Kidney (tissue), 14 donors: Measurements from ENCODE around the gene RNF20. TPM values are rescaled to one million over a fixed set of nuclear protein-coding genes. Genes with fewer than 3 reads are reported as not detected.

Experiments
- DNase-seq, 5 donors: peaks; one replicate each; pipeline ENCODE4 v3.0.0-alpha.2; 2013 to 2020
- FAIRE-seq: peaks from 2 replicates; lab custom pipeline; 2012; peaks lifted over from hg19 to GRCh38; lab: Jason Lieb, UNC
- H3K27ac ChIP-seq, 2 donors: one replicate each; pipeline ENCODE4 v1.7.0; 2013; ENCODE audit warnings: low read depth in 2 of 2, low read length in 2 of 2, inconsistent platforms in 1 of 2
- H3K27me3 ChIP-seq: one replicate; pipeline ENCODE4 v1.7.1; 2013; ENCODE audit warnings: low read length, inconsistent platforms; ENCODE audit not compliant: control insufficient read depth, insufficient read depth
- H3K36me3 ChIP-seq, 3 donors: one replicate each; pipeline versions ENCODE4 v1.7.0 to v1.7.1; 2013; ENCODE audit warnings: low read length in 3 of 3, control low read depth in 1 of 3, inconsistent platforms in 1 of 3; ENCODE audit not compliant: insufficient read depth in 3 of 3, control insufficient read depth in 2 of 3
- H3K4me1 ChIP-seq, 3 donors: one replicate each; pipeline versions ENCODE4 v1.7.0 to v1.7.1; 2013; ENCODE audit warnings: low read length in 3 of 3, inconsistent platforms in 1 of 3, low read depth in 1 of 3; ENCODE audit not compliant: control insufficient read depth in 2 of 3, insufficient read depth in 2 of 3
- H3K4me3 ChIP-seq, 3 donors: one replicate each; pipeline versions ENCODE4 v1.7.0 to v1.8.1; 2013; ENCODE audit warnings: low read length in 3 of 3, control low read depth in 1 of 3, inconsistent platforms in 1 of 3
- H3K9ac ChIP-seq, 3 donors: one replicate each; pipeline versions ENCODE4 v1.7.0 to v1.7.1; 2013; ENCODE audit warnings: low read length in 3 of 3, control low read depth in 1 of 3, inconsistent platforms in 1 of 3
- H3K9me3 ChIP-seq, 3 donors: one replicate each; pipeline versions ENCODE4 v1.7.0 to v1.7.1; 2013; ENCODE audit warnings: low read length in 3 of 3, control low read depth in 1 of 3, inconsistent platforms in 1 of 3; ENCODE audit not compliant: control insufficient read depth in 2 of 3, insufficient read depth in 1 of 3
- intact Hi-C: fragments of 100-400 bp; cut with DNase I; formaldehyde crosslinking; loops from one replicate; pipeline ENCODE4 v1.11.1; 2022
- polyA plus RNA-seq: library from polyadenylated mRNA; stranded (reverse); fragments of 350-450 nt; fragmentation: Illumina TruSeq; extraction: RNeasy Lipid Tissue Mini Kit (QIAGEN cat#74804); gene quantifications from one replicate; pipeline ENCODE4 v1.2.3, GENCODE V29; 2014; ENCODE audit warnings: low read depth, low replicate concordance; ENCODE audit not compliant: insufficient read depth
- total RNA-seq: library from RNA; stranded (reverse); fragmentation: NEBNext Ultra II Directional; extraction: Animal tissue kit (Norgen Biotek cat#: 25700); gene quantifications from one replicate; pipeline ENCODE4 v1.2.1, GENCODE V29; 2021
- TF ChIP-seq, protein P1 (sequence below): IDR thresholded peaks from 3 replicates; pipeline ENCODE4 v1.5.1; 2012; ENCODE audit warnings: mild to moderate bottlenecking, moderate library complexity, borderline replicate concordance; ENCODE audit not compliant: insufficient read depth; ENCODE audit errors: extremely low read depth
- donor health status: control.
- donor health status: control.
- donor health status: control.
- donor health status: control.
- donor health status: control.
- donor health status: DM: yes; HTN: yes; CAD: no.
- donor health status: Normal renal cell carcinoma (clear cell type).

RNF20 gene
- total and polyA plus RNA-seq, 2 donors from 2014 or later, result 15.8 to 43.2 TPM

- H3K9ac ChIP-seq, result no peak overlapping the region
- intact Hi-C loops, result no loop called here
- H3K4me1 ChIP-seq, result no peaks in the 10 kb centered on the region
- FAIRE-seq (no peak), DNase-seq (no peak)
- H3K4me3 ChIP-seq, result no peak overlapping the region
- no peaks in the 10 kb centered on the region for H3K27me3 ChIP-seq
- no peaks in the 10 kb centered on the region for H3K9me3 ChIP-seq
- TF ChIP-seq, protein P1, sequence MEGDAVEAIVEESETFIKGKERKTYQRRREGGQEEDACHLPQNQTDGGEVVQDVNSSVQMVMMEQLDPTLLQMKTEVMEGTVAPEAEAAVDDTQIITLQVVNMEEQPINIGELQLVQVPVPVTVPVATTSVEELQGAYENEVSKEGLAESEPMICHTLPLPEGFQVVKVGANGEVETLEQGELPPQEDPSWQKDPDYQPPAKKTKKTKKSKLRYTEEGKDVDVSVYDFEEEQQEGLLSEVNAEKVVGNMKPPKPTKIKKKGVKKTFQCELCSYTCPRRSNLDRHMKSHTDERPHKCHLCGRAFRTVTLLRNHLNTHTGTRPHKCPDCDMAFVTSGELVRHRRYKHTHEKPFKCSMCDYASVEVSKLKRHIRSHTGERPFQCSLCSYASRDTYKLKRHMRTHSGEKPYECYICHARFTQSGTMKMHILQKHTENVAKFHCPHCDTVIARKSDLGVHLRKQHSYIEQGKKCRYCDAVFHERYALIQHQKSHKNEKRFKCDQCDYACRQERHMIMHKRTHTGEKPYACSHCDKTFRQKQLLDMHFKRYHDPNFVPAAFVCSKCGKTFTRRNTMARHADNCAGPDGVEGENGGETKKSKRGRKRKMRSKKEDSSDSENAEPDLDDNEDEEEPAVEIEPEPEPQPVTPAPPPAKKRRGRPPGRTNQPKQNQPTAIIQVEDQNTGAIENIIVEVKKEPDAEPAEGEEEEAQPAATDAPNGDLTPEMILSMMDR, result no peak
- no peak overlapping the region for H3K27ac ChIP-seq
- no peaks in the 10 kb centered on the region for H3K36me3 ChIP-seq
These were observed 9.3 kb upstream of the RNF20 start for GRCh38 chr9:101524371-101524770.

DNA sequence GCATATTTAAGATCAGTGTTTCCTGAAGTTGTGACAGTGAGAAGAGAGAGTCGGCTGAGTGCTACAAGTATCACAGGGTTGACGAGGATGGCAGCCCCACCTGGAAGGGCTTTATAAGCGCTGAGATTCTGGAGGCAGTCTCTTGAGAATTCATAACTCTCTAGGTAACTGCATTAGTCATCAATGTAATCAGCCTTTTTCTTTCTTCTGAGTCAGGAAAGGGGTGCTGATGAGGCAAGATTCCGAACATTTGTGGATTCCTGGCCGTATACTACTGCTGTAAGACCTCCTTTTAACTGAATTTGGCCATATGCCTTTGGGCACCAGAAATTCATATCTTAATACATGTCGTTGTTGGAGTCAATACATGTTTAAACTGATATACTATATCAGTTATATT is 6.6 kb upstream of the RNF20 start:
- intact Hi-C loops, result loop anchor here (5.0 kb wide), 1 partner anchor 65 kb away; no protein-coding TSS in a partner anchor

DNA sequence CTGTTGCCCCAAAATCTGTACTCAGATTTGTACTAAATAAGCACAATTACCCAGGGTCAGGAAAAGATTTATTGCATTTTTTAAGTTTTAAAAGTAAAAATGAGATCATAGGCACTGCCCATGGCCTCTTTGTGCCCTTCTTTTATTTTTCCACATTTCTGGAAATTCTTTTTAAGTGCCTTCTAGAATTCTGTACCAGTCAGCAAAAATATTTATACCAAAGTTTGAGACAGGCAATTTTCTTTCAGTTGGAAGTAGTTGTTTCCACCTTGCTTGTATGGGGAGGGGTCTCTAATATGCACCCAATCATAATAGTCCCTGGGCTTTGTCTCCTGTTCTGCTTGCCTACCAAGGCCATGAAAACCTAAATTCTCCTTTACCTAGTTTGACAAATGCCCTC is 5.6 kb upstream of the RNF20 start:
- TF ChIP-seq, protein P1, result no peak
- no peak overlapping the region for H3K27ac ChIP-seq
- H3K4me3 ChIP-seq, result no peak overlapping the region
- intact Hi-C loops, result loop anchor here (5.0 kb wide), 1 partner anchor 66 kb away; no protein-coding TSS in a partner anchor
- no peaks in the 10 kb centered on the region for H3K9me3 ChIP-seq
- no peaks in the 10 kb centered on the region for H3K4me1 ChIP-seq
- FAIRE-seq (no peak), DNase-seq (no peak)
- no peaks in the 10 kb centered on the region for H3K27me3 ChIP-seq
- H3K36me3 ChIP-seq, result no peaks in the 10 kb centered on the region
- H3K9ac ChIP-seq, result no peak overlapping the region

More for the DNA sequence above, 6.6 kb upstream of the RNF20 start:
- no peaks in the 10 kb centered on the region for H3K4me1 ChIP-seq
- H3K9ac ChIP-seq, result no peak overlapping the region
- no peaks in the 10 kb centered on the region for H3K27me3 ChIP-seq
- H3K4me3 ChIP-seq, result no peak overlapping the region
- DNase-seq (no peak), FAIRE-seq (no peak)
- no peaks in the 10 kb centered on the region for H3K36me3 ChIP-seq
- TF ChIP-seq, protein P1, result no peak
- no peak overlapping the region for H3K27ac ChIP-seq
- H3K9me3 ChIP-seq, result no peaks in the 10 kb centered on the region

DNA sequence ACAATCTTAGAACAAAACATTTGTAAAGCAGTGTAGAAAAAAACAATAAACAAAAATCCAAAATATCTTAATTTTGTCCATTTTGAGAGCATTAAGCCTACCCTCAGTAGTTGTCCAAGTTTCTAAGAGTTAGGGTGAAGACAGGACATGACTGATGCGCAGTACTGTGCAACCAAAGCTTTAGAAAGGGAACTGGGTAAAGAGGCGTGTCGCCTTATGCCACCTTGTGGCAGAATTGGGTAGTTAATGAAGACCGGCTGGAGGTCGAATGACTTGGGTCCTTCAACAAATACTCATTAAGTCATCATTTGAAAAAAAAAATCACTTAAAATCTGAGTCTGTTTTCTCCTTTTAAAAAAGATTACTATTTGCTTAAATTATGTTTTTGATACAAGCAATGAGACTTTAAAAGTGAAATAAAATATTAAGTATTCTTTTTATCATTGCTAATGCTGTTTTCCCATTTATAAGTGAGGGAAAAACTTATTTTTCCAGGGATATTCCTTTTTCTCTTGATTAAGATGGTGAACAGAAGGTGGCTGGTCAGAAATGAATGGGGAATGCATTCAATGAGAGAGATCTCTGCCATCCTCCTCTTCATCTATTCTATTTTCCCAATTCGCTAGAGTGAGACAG is 3.5 kb upstream of the RNF20 start:
- Histone ChIP-seq H3K4me1 (no peaks in the 10 kb centered on the region), H3K27ac (no peak overlapping the region), H3K4me3 (no peak overlapping the region), H3K9me3 (no peaks in the 10 kb centered on the region), H3K27me3 (no peaks in the 10 kb centered on the region), H3K9ac (no peak overlapping the region), H3K36me3 (no peaks in the 10 kb centered on the region)
- TF ChIP-seq, protein P1, result peak; percentile 82
- FAIRE-seq (peak; percentile 94), DNase-seq (peak in 4 of 5 donors; percentile 66 to 83 (median 72))
- intact Hi-C loops, result no loop called here
